H9 (cell line): ENCODE measurements around the gene ASB7. TPM values are rescaled to one million over a fixed set of nuclear protein-coding genes. Genes with fewer than 3 reads are reported as not detected.

Experiments used
- DNase-seq: peaks from one replicate; pipeline ENCODE4 v3.0.0-alpha.2; 2017
- H2AFZ ChIP-seq: one replicate; pipeline ENCODE4 v1.6.1; 2013; ENCODE audit warnings: mild to moderate bottlenecking, low read length, control low read depth, moderate library complexity
- H2AK5ac ChIP-seq: 2 replicates; pipeline ENCODE4 v1.6.1; 2013; ENCODE audit warnings: low read length, control low read depth, mixed read lengths; ENCODE audit not compliant: insufficient read length
- H2BK120ac ChIP-seq: one replicate; pipeline ENCODE4 v1.6.1; 2013; ENCODE audit warnings: low read depth, mild to moderate bottlenecking, low read length, control low read depth, inconsistent platforms; ENCODE audit not compliant: poor library complexity, severe bottlenecking
- H2BK12ac ChIP-seq: 2 replicates; pipeline ENCODE4 v1.6.1; 2013; ENCODE audit warnings: low read length, control low read depth, mixed read lengths, low read depth; ENCODE audit not compliant: insufficient read length
- H2BK15ac ChIP-seq: 2 replicates; pipeline ENCODE4 v1.6.1; 2013; ENCODE audit warnings: low read depth, low read length, control low read depth
- H2BK20ac ChIP-seq: one replicate; pipeline ENCODE4 v1.6.1; 2013; ENCODE audit warnings: low read depth, mild to moderate bottlenecking, low read length, control low read depth, inconsistent platforms; ENCODE audit not compliant: poor library complexity, severe bottlenecking
- H2BK5ac ChIP-seq: 2 replicates; pipeline ENCODE4 v1.6.1; 2013; ENCODE audit warnings: low read length, control low read depth, mixed read lengths; ENCODE audit not compliant: insufficient read length
- H3K14ac ChIP-seq: 2 replicates; pipeline ENCODE4 v1.6.1; 2013; ENCODE audit warnings: low read length, control low read depth; ENCODE audit not compliant: insufficient read depth
- H3K18ac ChIP-seq: 2 replicates; pipeline ENCODE4 v1.6.1; 2013; ENCODE audit warnings: low read depth, mild to moderate bottlenecking, mixed read lengths, low read length, control low read depth; ENCODE audit not compliant: insufficient read length
- H3K23ac ChIP-seq: 2 replicates; pipeline ENCODE4 v1.6.1; 2013; ENCODE audit warnings: low read length, control low read depth, mixed read lengths, low read depth; ENCODE audit not compliant: insufficient read length
- H3K23me2 ChIP-seq: 2 replicates; pipeline ENCODE4 v1.6.1; 2013; ENCODE audit warnings: low read depth, mild to moderate bottlenecking, mixed read lengths, low read length, control low read depth; ENCODE audit not compliant: insufficient read length, poor library complexity, severe bottlenecking
- H3K27ac ChIP-seq: 2 replicates; pipeline ENCODE4 v1.5.1; 2013; ENCODE audit warnings: low read length, control low read depth, mixed read lengths, low read depth; ENCODE audit not compliant: insufficient read length
- H3K27me3 ChIP-seq: 2 replicates; pipeline ENCODE4 v1.6.1; 2013; ENCODE audit warnings: low read length, control low read depth, inconsistent platforms; ENCODE audit not compliant: insufficient read depth
- H3K4ac ChIP-seq: 2 replicates; pipeline ENCODE4 v1.6.1; 2013; ENCODE audit warnings: low read depth, mild to moderate bottlenecking, control low read depth, inconsistent platforms, low read length, moderate library complexity
- H3K4me1 ChIP-seq: 2 replicates; pipeline ENCODE4 v1.6.1; 2013; ENCODE audit warnings: low read length, control low read depth, inconsistent platforms; ENCODE audit not compliant: insufficient read depth
- H3K4me2 ChIP-seq: 2 replicates; pipeline ENCODE4 v1.6.1; 2013; ENCODE audit warnings: low read length, control low read depth, mixed read lengths; ENCODE audit not compliant: insufficient read length, insufficient read depth
- H3K56ac ChIP-seq: 2 replicates; pipeline ENCODE4 v1.6.1; 2013; ENCODE audit warnings: low read depth, mild to moderate bottlenecking, mixed read lengths, low read length, control low read depth; ENCODE audit not compliant: insufficient read length
- H3K79me1 ChIP-seq: 2 replicates; pipeline ENCODE4 v1.6.1; 2013; ENCODE audit warnings: low read depth, mild to moderate bottlenecking, moderate library complexity, low read length, control low read depth, inconsistent platforms; ENCODE audit not compliant: insufficient read depth, poor library complexity, severe bottlenecking
- H3K79me2 ChIP-seq: 2 replicates; pipeline ENCODE4 v1.6.1; 2013; ENCODE audit warnings: low read length, control low read depth, inconsistent platforms; ENCODE audit not compliant: insufficient read depth
- H3K9ac ChIP-seq: 2 replicates; pipeline ENCODE4 v1.6.1; 2013; ENCODE audit warnings: low read length, control low read depth, mixed read lengths; ENCODE audit not compliant: insufficient read length; ENCODE audit errors: extremely low read depth
- H3K9me3 ChIP-seq: one replicate; pipeline ENCODE4 v1.6.1; 2013; ENCODE audit warnings: low read depth, low read length, inconsistent platforms; ENCODE audit not compliant: control insufficient read depth
- H3T11ph ChIP-seq: one replicate; pipeline ENCODE4 v1.6.1; 2013; ENCODE audit warnings: mild to moderate bottlenecking, low read length, control low read depth, inconsistent platforms
- H4K20me1 ChIP-seq: one replicate; pipeline ENCODE4 v1.6.1; 2013; ENCODE audit not compliant: control insufficient read depth, insufficient read length, insufficient read depth
- H4K5ac ChIP-seq: 2 replicates; pipeline ENCODE4 v1.6.1; 2013; ENCODE audit warnings: low read depth, mild to moderate bottlenecking, mixed read lengths, low read length, control low read depth; ENCODE audit not compliant: insufficient read length
- H4K8ac ChIP-seq: replicated peaks from 2 replicates; pipeline ENCODE4 v1.6.1; 2013; ENCODE audit warnings: low read length, control low read depth, mixed read lengths, low read depth; ENCODE audit not compliant: insufficient read length
- H4K91ac ChIP-seq: 2 replicates; pipeline ENCODE4 v1.6.1; 2013; ENCODE audit warnings: low read depth, mild to moderate bottlenecking, moderate library complexity, mixed read lengths, low read length, control low read depth; ENCODE audit not compliant: insufficient read length
- H3K27ac Mint-ChIP-seq, 3 experiments: 2 replicates in 2 of 3; 3 replicates in 1 of 3; pipeline ENCODE4 v1.8.0; 2020 to 2021; ENCODE audit warnings: mixed read lengths in 3 of 3, mild to moderate bottlenecking in 1 of 3, moderate library complexity in 1 of 3
- H3K27me3 Mint-ChIP-seq: 2 replicates; pipeline ENCODE4 v1.8.0; 2021; ENCODE audit warnings: low read depth, mild to moderate bottlenecking, moderate library complexity, mixed read lengths
- H3K36me3 Mint-ChIP-seq, 3 experiments: 2 replicates in 2 of 3; 3 replicates in 1 of 3; pipeline ENCODE4 v1.8.0; 2020 to 2021; ENCODE audit warnings: low read depth in 3 of 3, mixed read lengths in 3 of 3; ENCODE audit not compliant: insufficient read depth in 1 of 3
- H3K4me1 Mint-ChIP-seq, 2 experiments: 2 replicates each; pipeline ENCODE4 v1.8.0; 2020; ENCODE audit warnings: mixed read lengths in 2 of 2
- H3K4me3 Mint-ChIP-seq, 2 experiments: 2 replicates in 1 of 2; 3 replicates in 1 of 2; pipeline ENCODE4 v1.8.0; 2020 to 2021; ENCODE audit warnings: mild to moderate bottlenecking in 2 of 2, mixed read lengths in 2 of 2, moderate library complexity in 1 of 2
- H3K9me3 Mint-ChIP-seq, 2 experiments: 2 replicates in 1 of 2; 3 replicates in 1 of 2; pipeline ENCODE4 v1.8.0; 2020; ENCODE audit warnings: mild to moderate bottlenecking in 2 of 2, mixed read lengths in 2 of 2, moderate library complexity in 1 of 2
- CTCF ChIP-seq: fragments of 200-600 bp; sonication (generic); conservative IDR thresholded peaks from 3 replicates; pipeline ENCODE4 v1.8.0; 2021; ENCODE audit warnings: antibody characterized with exemption, mild to moderate bottlenecking
- WGBS: extraction: QIAGEN DNeasy Blood & Tissue Kit; methylation state at CpG from one replicate; pipeline ENCODE4 v1.1.7; 2013; ENCODE audit warnings: missing lambda C conversion rate, low lambda C conversion rate, mixed read lengths; ENCODE audit not compliant: insufficient read length; ENCODE audit errors: extremely low coverage; 5-methylcytosine and 5-hydroxymethylcytosine counted together
- total RNA-seq: library from RNA; stranded (reverse); gene quantifications from 2 replicates; pipeline ENCODE4 v1.2.1, GENCODE V29; 2021

Gene ASB7
- total RNA-seq, 1 experiment from 2014 or later = 12.8 TPM

DNA sequence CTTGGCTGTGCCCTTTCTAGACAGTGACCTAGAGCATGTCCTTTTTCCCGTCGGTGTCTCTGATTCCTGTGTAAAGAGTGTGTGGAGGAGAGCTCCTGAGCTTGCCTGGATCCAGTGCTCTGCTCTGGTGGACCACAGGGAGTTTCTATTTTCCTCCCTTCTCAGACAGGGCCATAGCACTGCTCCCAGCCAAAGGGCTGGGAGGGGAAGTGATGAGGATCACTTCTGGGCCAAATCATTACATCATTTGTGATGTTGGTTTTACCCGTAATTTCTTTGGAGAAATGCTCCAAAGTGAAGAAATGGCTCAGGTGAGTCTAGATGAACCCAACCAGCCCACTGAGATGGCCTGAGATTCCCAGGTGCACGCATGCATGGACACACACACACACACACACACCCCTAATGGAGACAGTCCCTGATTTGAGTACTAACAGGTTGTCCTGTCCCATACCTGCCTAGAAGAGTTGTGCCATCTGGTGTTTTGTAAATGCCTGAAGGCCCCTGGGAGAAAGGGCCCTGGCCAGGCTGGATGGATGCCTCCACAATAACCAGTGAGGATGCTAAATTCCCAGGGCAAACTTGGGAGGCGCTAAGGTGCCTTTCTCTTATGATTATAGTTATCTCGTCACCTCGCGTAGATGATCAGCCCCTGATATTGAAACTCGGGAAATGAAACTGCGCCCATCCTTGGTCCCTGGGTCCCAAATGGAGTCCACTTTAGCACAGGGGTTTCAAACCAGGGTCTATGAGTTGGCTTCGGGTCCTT, 86.9 kb downstream of the ASB7 start:
- no peaks in the 10 kb centered on the region for H3K9me3 Mint-ChIP-seq

More for the DNA sequence above, 86.9 kb downstream of the ASB7 start:
- no peak overlapping the region for H3K4me2 ChIP-seq
- no peak overlapping the region for H2BK12ac ChIP-seq
- Mint-ChIP-seq H3K27me3 (peaks cover 10% of the 10 kb centered on the region), H3K4me1 (peaks cover 3 to 6% of the 10 kb centered on the region in 2 experiments; a peak in 2 of 4 replicates), H3K4me3 (no peak overlapping the region; a peak in 1 of 5 replicates), H3K27ac (no peak overlapping the region), H3K36me3 (no peaks in the 10 kb centered on the region)
- DNase-seq = peak; percentile 6
- no peak overlapping the region for H2AK5ac ChIP-seq
- H4K5ac ChIP-seq = no peak overlapping the region
- H3T11ph ChIP-seq = no peak overlapping the region
- no peaks in the 10 kb centered on the region for H3K9me3 ChIP-seq
- TF ChIP-seq CTCF = no peak
- no peak overlapping the region for H4K8ac ChIP-seq
- H2BK20ac ChIP-seq = no peak overlapping the region
- no peak overlapping the region for H3K56ac ChIP-seq
- no peak overlapping the region for H3K23ac ChIP-seq
- no peak overlapping the region for H2BK15ac ChIP-seq
- H2AFZ ChIP-seq = no peak overlapping the region
- no peak overlapping the region for H4K91ac ChIP-seq
- H4K20me1 ChIP-seq = no peaks in the 10 kb centered on the region
- no peaks in the 10 kb centered on the region for H3K23me2 ChIP-seq
- H3K79me2 ChIP-seq = no peaks in the 10 kb centered on the region
- no peak overlapping the region for H3K18ac ChIP-seq
- H2BK5ac ChIP-seq = no peak overlapping the region
- H3K14ac ChIP-seq = no peak overlapping the region
- WGBS = no CpG with 5 or more reads among the region's 11 CpGs
- no peaks in the 10 kb centered on the region for H3K27me3 ChIP-seq
- H3K79me1 ChIP-seq = no peaks in the 10 kb centered on the region
- H3K9ac ChIP-seq = no peak overlapping the region
- no peak overlapping the region for H3K27ac ChIP-seq
- H3K4me1 ChIP-seq = no peaks in the 10 kb centered on the region
- no peak overlapping the region for H3K4ac ChIP-seq
- no peak overlapping the region for H2BK120ac ChIP-seq
